Measurements from ENCODE around the gene EIF4E2. TPM values are rescaled to one million over a fixed set of nuclear protein-coding genes. Genes with fewer than 3 reads are reported as not detected.
"Not testable (repeated sequence)": the region's sequence is repeated elsewhere in the genome, so short reads cannot be mapped to it uniquely, and the experiment has no call there.

Gene EIF4E2
- total RNA-seq, 1 donor from 2014 or later: 49.1 TPM

DNA sequence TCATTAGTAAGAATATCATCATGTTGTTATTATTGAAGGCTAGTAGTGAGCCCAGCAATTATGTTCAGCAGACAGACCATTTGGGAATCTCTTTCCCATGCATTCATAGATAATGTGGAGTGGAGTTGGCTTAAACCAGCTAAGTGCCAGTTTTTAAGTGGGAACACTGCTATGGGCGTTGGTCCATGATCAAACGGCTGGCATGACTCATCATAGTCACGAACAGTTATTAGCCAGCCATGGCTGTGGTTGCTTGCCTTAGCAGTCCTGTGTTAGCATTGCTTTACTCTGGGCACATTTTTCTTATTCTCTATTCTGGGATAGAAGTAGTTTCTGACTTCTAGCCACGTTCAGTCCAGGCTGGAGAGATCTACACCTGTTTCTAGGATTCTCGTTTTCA is 17.7 kb downstream of the EIF4E2 start:
- no peak for DNase-seq (ENCODE audit: low spot score)

- no peak for DNase-seq (ENCODE audit: low spot score)
Measured at GRCh38 chr2:232569541-232569940, 19.1 kb downstream of the EIF4E2 start.

- DNase-seq (ENCODE audit: low spot score): not testable (repeated sequence)
Measured at GRCh38 chr2:232570481-232570880, 20.0 kb downstream of the EIF4E2 start.

DNA sequence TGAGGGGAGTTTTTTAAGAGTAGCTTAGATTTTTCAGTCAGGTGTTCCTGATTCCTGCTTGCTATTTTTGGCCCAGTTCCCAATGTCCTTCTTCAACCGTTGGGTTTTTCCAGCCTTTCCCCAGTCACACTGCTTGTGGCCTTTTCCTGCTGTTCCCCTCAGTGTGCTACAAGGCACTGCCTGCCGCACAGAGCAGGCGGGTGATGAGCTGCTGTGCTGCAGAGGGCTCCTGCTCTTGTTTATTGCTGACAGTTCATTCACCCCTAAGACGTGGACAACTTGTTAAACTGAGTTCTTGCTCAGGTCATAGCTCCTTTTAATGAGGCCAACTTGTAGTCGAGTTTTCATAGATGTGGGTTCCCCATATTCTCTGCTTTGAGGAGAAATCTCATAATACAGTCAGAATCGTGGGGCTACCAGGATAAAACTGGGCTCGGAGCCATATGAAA is 20.6 kb downstream of the EIF4E2 start:
- DNase-seq (ENCODE audit: low spot score): no peak

DNA sequence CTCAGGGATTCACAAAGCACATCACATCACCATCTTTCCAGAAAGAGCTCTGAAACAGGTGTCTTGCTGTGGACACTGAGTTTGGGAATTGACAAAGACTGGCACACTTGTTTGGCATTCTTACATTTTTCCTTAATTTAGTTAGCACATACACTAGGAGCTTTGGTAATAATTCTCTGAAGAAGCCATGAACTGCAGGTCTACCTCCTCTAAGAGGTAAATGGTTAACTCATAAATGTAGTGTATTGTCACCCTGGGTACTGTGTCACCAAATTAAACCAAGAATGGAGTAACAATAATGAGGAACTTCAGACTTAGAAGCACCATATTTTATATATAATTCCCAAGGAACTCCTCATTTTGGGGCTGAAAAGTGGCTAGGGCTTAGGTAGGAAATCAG is 22.6 kb downstream of the EIF4E2 start:
- DNase-seq (ENCODE audit: low spot score): no peak

GRCh38 chr2:232573771-232574435 is 23.4 kb downstream of the EIF4E2 start:
- DNase-seq (ENCODE audit: low spot score): no peak

- no peak for DNase-seq (ENCODE audit: low spot score)
Measured at GRCh38 chr2:232574674-232575403, 24.4 kb downstream of the EIF4E2 start.

DNA sequence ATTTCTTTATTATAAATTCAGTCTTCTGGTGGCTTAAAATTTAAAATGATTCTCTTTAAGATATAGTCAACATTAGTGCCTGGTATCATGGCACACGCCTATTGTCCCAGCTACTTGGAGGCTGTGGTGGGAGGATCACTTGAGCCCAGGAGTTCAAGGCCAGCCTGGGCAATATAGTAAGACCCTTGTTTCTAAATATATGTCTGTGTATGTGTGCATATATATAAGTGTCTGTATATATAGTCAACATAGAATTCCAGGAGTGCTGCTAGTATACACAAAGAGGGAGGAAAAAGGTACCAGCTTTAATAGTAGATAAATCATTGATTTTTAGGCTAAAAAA is 24.9 kb downstream of the EIF4E2 start:
- no peak for DNase-seq (ENCODE audit: low spot score)

GRCh38 chr2:232576995-232577394 is 26.5 kb downstream of the EIF4E2 start:
- DNase-seq (ENCODE audit: low spot score): no peak

- no peak for DNase-seq (ENCODE audit: low spot score)
Measured at GRCh38 chr2:232577841-232578240, 27.4 kb downstream of the EIF4E2 start.

DNA sequence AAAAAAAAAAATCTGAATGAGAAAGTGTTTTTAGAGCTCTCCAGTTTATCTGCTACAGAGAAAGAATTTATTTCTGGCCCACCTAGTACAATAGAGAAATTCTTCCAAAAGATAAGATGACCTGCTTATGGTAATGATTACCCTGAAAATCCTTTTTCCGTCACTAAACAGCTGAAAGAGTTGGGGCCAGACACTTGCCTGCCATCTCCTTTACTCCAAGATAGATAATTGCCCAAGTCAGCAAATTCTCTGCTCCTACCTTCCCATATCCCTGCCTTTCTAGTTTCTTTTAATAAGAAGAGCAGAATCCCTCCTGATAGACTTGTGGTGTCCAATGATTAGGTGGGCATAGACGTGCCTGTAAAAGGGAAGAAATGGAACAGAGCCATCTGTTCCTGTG is 28.1 kb downstream of the EIF4E2 start:
- DNase-seq (ENCODE audit: low spot score): no peak

DNA sequence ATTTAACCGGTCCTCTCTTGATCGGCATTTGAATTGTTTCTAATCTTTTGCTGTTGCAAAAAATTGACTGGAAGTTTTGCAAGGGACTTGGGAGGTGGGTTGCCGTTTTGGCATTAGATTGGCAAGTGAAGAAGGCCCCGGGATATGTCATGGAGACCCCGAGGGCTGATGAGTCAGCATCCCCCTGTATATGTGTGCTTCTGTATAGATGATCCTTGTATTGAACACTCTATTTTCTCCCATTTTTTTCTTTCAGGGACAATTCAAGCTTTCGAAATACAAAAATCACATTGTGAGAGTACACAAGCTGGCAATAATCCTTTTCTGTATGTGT is 30.1 kb downstream of the EIF4E2 start:
- DNase-seq (ENCODE audit: low spot score): no peak

- DNase-seq (ENCODE audit: low spot score): no peak
Measured at GRCh38 chr2:232581725-232582124, 31.2 kb downstream of the EIF4E2 start.

- DNase-seq (ENCODE audit: low spot score): no peak
Measured at GRCh38 chr2:232584238-232584637, 33.7 kb downstream of the EIF4E2 start.

DNA sequence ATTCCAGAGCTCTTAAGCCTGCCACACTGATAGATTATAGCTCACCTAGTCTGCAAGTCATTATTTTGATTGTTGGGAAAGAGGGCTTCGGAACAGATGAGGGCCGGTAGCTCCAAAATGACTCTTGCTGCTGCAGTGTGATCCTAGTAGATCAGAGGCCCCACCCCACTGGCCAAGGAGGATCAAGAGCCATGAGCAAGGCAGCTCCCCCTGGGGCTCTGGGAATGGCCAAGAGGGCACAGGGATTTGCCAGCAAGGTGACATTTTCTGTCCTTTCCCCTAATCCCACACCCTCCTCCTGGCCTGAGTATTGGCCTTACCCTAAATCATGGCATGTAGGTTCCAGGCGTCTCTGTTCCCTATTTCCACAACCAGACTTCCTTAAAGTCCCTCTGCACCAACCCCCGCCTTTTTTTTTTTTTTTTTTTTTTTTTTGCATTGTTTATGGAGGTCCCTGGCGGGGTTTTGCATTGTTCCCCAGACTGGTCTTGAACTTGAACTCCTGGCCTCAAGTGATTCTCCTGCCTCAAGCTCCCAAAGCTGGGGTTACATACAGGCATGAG is 36.5 kb downstream of the EIF4E2 start:
- DNase-seq (ENCODE audit: low spot score): no peak

DNA sequence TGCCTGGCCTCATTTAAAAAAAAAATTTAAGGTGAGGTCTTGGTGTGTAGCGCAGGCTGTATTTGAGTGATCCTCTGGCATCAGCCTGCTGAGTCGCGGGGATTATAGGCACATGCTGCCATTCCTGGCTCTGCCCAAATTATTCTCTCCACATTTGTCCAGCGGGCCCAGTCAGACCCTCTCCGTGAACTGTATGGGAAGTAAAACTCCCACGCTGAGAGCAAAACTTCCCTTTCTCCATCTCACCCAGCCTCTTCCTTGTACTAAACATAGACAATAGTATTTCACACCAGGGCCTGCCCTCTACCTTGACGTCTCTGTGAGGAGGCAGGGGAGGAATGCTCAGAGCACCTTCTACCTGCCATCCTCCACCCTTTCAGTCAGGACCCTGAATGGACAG is 37.0 kb downstream of the EIF4E2 start:
- DNase-seq (ENCODE audit: low spot score): no peak

GRCh38 chr2:232588031-232588430 is 37.5 kb downstream of the EIF4E2 start:
- DNase-seq (ENCODE audit: low spot score): no peak

- peak; percentile 62 for DNase-seq (ENCODE audit: low spot score)
Measured at GRCh38 chr2:232588680-232589585, 38.4 kb downstream of the EIF4E2 start.

DNA sequence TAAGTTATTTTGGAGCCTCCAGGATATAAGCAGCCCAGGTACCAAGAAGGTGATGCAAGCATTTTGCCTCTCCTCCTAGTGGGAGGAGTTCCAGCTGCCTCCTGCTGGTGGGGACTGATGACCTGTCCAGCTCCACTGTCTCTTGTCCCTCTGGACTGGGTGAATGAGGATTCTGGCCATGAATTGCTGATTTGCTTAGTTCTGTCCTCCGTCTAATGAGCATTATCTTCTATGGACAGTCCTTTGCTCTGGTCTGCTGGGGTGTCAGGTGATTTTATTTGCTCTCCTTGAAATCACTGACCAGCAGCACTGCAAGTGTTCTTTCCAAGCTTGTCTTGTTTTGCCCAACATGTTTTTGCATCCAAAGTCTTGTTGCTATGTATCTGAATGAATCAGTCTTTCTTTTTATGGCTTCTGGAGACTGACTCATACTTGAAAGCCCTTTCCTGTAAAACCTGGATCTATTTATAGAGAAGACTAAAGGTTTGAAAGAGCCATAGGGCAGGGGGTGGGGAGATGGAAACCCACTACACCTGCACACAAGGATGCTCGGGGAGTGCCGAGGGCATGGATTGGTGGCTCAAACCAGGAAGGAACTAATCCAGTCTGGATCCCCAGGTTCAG is 42.4 kb downstream of the EIF4E2 start:
- DNase-seq (ENCODE audit: low spot score): no peak

DNA sequence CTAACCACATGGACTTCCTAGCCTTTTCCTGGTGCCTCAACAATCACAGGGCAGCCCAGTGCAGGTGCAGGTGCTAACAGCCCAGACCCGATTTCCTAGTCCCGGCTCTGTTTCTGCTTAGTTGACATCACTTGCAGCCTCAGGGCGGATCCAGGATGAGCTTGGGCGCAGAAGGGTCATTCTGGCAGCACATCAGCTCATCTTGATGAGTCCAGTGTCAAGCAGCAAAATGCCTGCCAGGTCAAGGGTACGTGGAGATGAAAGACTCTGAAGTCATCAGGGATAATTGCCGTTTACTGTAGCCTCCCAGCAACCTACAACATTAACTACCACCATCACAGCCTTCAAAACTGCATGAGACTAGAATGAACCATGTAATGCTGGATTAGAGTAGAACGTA is 43.5 kb downstream of the EIF4E2 start:
- DNase-seq (ENCODE audit: low spot score): no peak

DNA sequence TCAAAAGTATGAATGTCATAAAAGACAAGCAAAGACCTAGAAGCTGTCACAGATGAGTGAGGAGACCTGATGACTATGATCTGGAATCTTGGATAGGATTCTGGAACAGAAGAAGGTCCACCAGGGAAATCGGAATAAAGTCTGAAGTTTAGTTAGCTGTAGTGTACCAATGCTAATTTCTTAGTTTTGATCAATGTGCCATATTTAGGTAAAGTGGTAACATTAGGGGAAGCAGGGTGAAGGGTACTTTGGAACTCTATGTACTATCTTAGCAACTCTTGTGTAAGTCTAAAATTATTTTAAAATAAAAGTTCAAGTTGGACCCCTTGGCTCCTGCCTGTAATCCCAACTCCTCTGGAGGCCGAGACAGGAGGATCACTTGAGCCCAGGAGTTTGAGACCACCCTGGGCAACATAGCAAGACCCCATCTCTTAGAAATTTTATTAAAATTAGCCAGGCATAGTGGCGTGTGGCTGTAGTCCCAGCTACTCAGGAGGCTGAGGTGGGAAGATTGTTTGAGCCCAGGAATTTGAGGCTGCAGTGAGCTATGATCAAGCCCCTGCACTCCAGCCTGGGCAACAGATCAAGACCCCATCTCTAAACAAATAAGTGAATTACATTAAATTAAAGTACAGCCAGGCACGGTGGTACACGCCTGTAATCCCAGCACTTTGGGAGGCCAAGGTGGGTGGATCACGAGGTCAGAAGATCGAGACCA is 47.0 kb downstream of the EIF4E2 start:
- no peak for DNase-seq (ENCODE audit: low spot score)

All from ureter (tissue), 1 donor.